ENCODE results near the gene PLSCR3.

Gene PLSCR3

GRCh38 chr17:7426203-7426863, 32.0 kb upstream of the PLSCR3 start:
- no peak for DNase-seq

- DNase-seq, result no peak
Observed at GRCh38 chr17:7425756-7426155, 31.4 kb upstream of the PLSCR3 start.

- DNase-seq, result no peak
Observed at GRCh38 chr17:7425316-7425715, 31.0 kb upstream of the PLSCR3 start, which contains the start of gene SPEM2. TSS of gene SPEM2 (plus strand) at chr17:7425616. CDS start at chr17:7425689, 73 bp downstream.

GRCh38 chr17:7423679-7424078, 29.4 kb upstream of the PLSCR3 start:
- DNase-seq, result no peak

GRCh38 chr17:7421186-7421585, 26.9 kb upstream of the PLSCR3 start:
- no peak for DNase-seq

- no peak for DNase-seq
Observed at GRCh38 chr17:7419819-7420610, 25.7 kb upstream of the PLSCR3 start, which contains the start of gene SPEM1. TSS of gene SPEM1 (plus strand) at chr17:7420324. CDS start at chr17:7420385, 61 bp downstream.

- DNase-seq, result no peak
Observed at GRCh38 chr17:7418472-7419152, 24.3 kb upstream of the PLSCR3 start.

- no peak for DNase-seq
Observed at GRCh38 chr17:7417056-7417655, 22.8 kb upstream of the PLSCR3 start.

- DNase-seq, result no peak
Observed at GRCh38 chr17:7416323-7416722, 22.0 kb upstream of the PLSCR3 start.

- DNase-seq, result no peak
Observed at GRCh38 chr17:7415784-7416183, 21.5 kb upstream of the PLSCR3 start.

GRCh38 chr17:7414837-7415236, 20.5 kb upstream of the PLSCR3 start:
- DNase-seq, result no peak

GRCh38 chr17:7413346-7413985, 19.1 kb upstream of the PLSCR3 start:
- no peak for DNase-seq

- no peak for DNase-seq
Observed at GRCh38 chr17:7411427-7411750, 17.1 kb upstream of the PLSCR3 start.

- no peak for DNase-seq
Observed at GRCh38 chr17:7410634-7411426, 16.5 kb upstream of the PLSCR3 start.

GRCh38 chr17:7409716-7410115, 15.4 kb upstream of the PLSCR3 start:
- no peak for DNase-seq

- DNase-seq, result no peak
Observed at GRCh38 chr17:7408863-7409262, 14.5 kb upstream of the PLSCR3 start.

GRCh38 chr17:7408252-7408727, 14.0 kb upstream of the PLSCR3 start:
- DNase-seq, result no peak

GRCh38 chr17:7407485-7408251, 13.3 kb upstream of the PLSCR3 start, which contains the start of gene NLGN2:
TSS of gene NLGN2 (plus strand) at chr17:7407845. CDS start at chr17:7408256, 411 bp downstream.
- DNase-seq, result no peak

GRCh38 chr17:7407082-7407481, 12.8 kb upstream of the PLSCR3 start:
- DNase-seq, result no peak

GRCh38 chr17:7406235-7406825, 12.0 kb upstream of the PLSCR3 start:
- DNase-seq, result no peak

Data from NCI-H510A treated with DMSO at 0.1 percent for 48 hours (cell line).